Kidney tubule cell (primary cell): ENCODE measurements around the gene DNAI1.
"Not testable (repeated sequence)": the region's sequence is repeated elsewhere in the genome, so short reads cannot be mapped to it uniquely, and the experiment has no call there.

Experiments
- DNase-seq: peaks from one replicate; pipeline ENCODE4 v3.0.0-alpha.2; 2018; ENCODE audit warnings: low spot score

Gene DNAI1

DNA sequence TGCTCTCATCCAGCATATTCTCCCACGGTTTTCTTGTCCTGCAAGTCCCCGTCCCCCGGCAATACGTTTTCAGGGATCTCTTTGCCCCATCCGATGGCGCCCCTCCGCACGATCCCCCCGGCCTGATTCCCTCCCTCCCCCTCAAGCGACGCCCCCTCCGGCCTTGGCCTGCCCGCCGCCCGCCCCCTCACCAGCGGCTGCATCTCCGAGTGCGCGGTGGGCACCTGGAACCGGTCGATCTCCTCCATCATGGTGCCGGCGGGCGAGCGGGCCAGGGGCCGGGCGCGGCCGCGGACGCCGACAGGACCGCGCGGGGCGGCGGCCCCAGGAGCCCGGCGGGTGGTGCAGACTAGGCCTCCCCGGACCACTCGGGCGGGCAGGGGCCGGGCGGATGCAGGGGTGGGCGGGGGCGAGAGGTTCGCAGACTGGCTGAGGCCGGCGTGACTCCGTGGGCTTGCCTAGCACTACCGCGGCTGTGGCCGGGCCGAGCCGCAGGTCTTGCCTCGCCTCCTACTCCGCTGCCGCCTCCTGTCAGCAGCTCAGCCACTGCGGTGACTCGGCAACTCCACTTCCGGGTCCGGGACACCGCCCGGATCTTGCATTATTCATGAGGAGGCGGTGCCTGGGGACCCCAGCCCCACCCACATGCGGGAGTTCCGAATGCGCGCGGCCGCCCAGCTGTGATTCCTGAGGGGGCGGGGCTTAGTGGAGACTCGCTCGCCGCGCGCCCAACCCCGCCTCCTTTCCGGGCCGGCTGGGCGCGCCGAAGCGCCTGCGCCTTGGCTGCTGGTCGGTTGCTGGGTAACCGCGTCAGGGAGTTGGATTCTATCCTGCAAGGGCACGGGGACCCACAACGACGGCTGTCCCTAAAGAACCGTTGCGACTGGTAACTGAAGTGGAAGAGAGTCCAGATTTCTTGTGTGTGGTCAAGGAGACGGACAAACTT, at the start of gene DNAI1, which contains the start of gene FAM219A:
TSS of gene DNAI1 (plus strand) at position 793 of the 946 bp plus-strand sequence. CDS start 201 bp downstream, outside the sequence.
TSS of gene FAM219A (minus strand) at position 558 of the 946 bp plus-strand sequence. CDS start at position 251, 307 bp downstream.
- DNase-seq, result peak; percentile 99

GRCh38 chr9:34409154-34409553, 49.5 kb upstream of the DNAI1 start:
- no peak for DNase-seq

GRCh38 chr9:34412336-34412735, 46.3 kb upstream of the DNAI1 start:
- DNase-seq, result no peak

DNA sequence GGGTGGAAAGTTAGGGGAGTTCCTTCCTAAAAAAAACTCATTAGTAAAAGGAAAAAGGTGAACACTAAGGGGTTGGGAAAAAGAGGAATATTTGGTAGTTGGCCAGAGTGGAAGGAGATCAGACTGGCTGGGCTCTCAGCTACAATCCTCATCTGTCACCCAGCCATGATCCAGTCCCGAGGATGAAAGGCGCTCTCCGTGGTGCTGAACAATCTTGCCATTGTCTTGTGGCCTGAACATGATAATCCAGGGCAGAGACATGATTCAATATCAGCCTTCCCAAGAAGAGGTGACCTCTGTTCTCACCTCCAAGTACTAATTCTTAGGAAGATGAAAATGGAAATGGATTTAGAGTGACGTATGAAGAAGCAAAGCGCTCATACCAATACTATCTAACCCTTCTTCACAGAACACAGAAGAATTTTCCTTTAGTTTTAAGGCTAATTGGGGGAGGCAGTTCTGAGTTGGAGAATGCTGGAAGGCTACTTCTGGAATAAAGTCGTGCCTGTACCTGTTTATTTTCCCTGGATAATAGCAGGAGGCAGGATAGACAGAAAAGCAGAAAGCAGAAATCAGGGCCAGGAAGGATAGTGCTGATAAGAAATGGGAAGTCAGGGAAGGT, 45.3 kb upstream of the DNAI1 start:
- peak; percentile 39 for DNase-seq

DNA sequence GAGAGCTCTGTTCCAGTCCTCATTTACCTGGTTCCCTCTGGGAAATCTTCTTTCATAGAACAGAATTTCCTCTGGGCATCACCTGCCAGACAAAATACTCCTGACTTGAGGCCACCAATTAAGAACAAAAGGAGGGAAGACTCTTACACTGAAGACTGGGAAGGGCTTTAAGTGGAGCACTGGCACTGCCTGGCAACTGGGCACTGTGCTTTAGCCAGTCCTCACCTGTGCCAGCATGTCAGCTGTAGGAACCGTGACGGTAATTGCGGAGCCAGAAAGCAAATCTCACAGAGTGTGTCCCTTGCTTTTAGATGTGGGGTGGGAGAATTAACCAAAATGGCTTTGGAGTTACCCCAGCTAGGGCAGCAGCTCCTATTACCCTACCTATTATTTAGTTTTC, 40.9 kb upstream of the DNAI1 start:
- DNase-seq, result no peak

- DNase-seq, result no peak
Observed at GRCh38 chr9:34419716-34420504, 38.7 kb upstream of the DNAI1 start.

DNA sequence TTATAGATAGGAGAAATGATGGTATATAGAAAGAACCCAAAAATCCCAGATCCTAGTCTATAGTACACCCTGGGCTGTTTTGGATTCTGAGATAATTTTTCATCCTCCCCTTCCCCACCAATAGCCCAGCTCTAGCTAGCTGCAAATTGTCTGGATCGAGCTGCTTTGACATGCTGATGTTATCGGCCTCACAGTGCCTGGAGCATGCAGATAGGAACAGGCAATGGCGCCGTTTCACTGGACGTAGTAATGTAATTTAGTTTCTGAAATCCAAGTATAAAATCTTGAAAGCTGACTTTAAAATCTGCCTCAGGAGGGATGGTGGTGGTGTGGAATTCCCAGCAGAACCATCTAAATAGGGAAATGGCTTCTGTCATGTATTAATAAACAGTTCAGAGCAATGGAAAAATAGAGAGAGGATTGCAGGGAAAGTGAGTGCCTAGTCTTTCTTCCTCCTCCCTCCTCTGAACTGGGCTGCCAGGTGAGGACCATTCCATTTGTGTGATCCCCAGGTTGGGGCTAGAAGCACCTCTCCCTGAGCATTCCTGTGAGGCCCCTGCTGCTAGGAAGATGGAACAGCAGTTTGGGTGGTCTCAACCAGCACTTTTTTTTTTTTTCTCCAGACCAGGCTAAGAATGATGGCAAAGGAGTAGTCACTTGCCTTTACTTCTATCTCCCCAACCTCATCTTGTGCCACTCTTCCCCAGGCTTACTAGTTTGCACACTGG, 32.1 kb upstream of the DNAI1 start:
- no peak for DNase-seq

- no peak for DNase-seq
Observed at GRCh38 chr9:34428325-34428958, 30.2 kb upstream of the DNAI1 start.

- peak; percentile 81 for DNase-seq
Observed at GRCh38 chr9:34430843-34431437, 27.7 kb upstream of the DNAI1 start.

DNA sequence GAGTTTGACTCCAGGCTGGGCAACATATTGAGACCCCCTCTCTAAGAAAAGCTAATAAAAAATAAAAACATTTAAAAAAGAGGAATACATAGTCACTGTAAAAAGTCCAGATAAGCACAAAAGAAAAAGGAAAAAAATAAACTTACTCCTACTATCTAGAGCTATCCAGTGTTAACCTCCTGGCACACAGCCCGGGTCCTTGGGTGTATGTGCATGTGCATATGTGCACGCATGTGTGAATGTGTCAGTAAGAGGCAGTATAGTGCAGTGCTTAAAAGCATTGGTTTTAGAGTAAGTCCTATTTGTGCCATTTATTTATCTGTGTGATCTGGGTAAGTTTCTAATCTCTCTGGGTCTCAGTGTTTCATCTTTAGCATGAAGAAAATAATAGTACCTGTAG, 26.9 kb upstream of the DNAI1 start:
- no peak for DNase-seq

GRCh38 chr9:34437006-34437925, 21.3 kb upstream of the DNAI1 start:
- peak; percentile 72 for DNase-seq

- DNase-seq, result not testable (repeated sequence)
Observed at GRCh38 chr9:34437926-34438307, 20.7 kb upstream of the DNAI1 start.

DNA sequence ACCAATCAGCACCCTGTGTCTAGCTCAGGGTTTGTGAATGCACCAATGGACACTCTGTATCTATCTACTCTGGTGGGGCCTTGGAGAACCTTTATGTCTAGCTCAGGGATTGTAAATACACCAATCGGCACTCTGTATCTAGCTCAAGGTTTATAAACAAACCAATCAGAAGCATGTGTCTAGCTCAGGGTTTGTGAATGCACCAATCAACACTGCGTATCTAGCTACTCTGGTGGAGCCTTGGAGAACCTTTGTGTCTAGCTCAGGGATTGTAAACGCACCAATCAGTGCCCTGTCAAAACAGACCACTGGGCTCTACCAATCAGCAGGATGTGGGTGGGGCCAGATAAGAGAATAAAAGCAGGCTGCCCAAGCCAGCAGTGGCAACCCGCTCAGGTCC, 20.1 kb upstream of the DNAI1 start:
- not testable (repeated sequence) for DNase-seq

DNA sequence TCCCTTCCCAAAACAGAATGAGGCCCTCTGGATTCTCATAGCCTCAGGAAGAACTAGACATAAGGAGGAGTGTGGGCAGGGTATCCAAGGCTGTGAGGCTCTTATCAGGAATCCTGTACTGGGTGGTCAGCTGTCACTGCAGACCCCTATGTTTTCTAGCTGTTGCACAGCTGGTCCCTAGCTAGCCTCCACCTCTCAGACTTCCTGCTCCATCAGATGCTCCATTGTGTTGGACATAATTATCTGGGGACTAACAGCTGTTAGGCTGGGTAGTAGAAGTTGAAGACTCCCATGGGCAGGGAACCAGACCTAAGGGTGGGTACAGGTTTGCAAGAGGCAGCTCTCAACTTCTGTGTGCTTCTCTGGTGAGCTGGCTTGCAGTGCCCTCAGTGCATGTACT, 18.6 kb upstream of the DNAI1 start:
- DNase-seq, result no peak

DNA sequence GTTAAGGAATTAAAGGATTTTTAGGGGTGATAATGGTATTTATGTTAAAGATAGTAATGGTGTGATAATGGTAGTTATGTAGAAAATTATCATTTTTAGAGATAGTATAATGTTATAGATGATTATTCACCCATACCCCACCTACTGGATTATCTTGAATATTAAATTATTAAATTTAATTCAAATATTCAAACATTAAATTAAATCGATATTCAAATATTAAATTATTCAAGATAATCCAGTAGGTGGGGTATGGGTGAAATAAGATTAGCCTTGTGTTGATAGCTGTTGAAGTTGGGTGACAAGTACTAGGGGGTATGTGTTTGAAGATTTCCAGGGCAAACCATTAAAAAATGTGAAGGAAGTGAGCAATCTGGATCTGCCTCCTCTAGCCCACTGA, 15.8 kb upstream of the DNAI1 start:
- no peak for DNase-seq

- DNase-seq, result no peak
Observed at GRCh38 chr9:34443533-34443932, 15.1 kb upstream of the DNAI1 start.

- DNase-seq, result no peak
Observed at GRCh38 chr9:34443976-34444375, 14.6 kb upstream of the DNAI1 start.

DNA sequence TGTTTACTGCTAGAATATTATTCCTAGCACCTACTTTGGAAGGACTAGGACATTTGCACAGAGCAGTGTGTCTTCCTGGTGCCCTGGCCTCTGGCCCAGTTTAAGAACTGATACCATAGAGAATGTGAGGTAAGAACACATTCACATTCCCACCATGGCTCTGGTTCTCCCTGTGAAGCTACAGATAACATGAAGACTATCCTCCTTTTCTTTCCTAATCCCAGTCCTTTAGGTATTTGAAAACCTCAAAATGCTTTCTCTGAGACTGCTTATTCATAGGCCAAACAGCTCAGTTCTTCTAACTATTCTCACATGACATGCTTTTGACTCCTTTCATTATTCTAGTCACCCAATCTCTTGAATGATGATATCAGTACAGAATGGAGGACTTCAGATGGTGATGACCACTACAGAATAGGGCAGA, 12.1 kb upstream of the DNAI1 start:
- DNase-seq, result peak; percentile 46

DNA sequence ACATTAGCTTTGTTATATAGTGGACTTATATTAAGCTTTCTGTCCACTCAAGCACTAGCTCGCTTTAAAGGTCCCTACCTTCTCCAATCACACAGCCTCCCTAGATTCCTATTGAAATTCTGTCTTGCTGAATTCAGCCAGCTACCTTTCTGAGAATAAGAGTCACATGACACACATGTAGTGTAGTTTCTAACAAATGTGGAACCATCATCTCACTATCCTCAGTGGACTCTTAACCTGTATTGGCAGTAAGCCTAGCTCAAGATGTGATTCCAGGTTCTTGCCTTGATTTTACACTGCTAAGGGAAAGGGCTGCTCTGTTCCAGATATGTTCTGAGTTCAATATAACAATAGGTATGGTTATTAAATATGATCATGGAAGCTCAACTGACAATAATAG, 11.7 kb upstream of the DNAI1 start:
- DNase-seq, result no peak

- no peak for DNase-seq
Observed at GRCh38 chr9:34450644-34451043, 8.0 kb upstream of the DNAI1 start.
